ENCODE measurements around the gene ATRIP.

ATRIP gene

DNA sequence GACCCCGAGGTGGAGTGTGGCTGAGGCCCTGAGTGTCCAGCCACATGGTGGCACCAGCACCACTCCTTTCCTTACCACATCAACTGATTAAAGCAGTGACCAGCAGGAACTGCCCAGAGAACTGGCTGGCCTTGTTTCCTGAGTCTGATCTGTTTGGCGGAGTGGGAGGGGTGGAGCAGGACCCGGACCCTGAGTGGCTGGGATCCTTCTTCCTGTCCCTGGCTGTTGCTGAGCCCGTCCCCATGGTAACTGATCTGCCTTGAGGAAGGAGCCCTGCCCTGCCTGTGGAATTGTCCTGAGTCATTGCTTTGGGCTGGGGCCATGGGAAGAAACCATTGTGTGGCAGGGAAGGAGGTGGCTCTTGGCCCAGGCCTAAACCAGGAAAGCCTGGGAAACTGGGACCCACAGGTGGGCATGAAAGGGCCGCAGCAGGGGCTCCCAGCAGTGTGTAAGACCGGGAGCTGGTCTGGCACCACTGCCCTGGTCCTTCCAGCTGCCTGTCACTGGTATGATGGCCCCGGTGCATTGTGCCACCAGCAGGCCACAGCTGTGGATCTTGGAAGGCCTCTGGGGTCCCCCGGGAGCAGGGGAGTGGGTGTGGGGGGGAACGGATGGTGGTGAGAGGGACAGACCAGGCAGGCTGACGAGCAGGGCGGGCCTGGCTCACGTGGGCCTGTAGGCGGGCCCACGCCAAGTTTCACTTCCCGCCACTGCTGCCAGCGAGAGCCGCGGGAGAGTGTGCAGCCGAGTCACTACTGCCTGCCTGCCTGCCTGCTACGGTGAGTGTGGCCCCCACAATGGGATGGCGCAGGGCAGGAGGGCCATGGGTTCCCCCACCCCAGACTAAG lies 19.2 kb downstream of the ATRIP start:
- FAIRE-seq (peak; percentile 99), DNase-seq (ENCODE audit: insufficient read length, low spot score) (peak; percentile 94)
- TF ChIP-seq POU2F2 (IDR thresholded peaks at IDR 0.05; ENCODE audit: low read depth, low read length) (no peak), TAF1 (IDR thresholded peaks at IDR 0.05; ENCODE audit: low read depth, low read length) (peak; percentile 94), PAX5 (IDR thresholded peaks at IDR 0.05; ENCODE audit: insufficient read depth, low read length, severe bottlenecking) (peak; percentile 17), POLR2AphosphoS5 (IDR thresholded peaks at IDR 0.05; ENCODE audit: low read depth, low read length) (peak; percentile 97), SPI1 (IDR thresholded peaks at IDR 0.05; ENCODE audit: low read depth, low read length) (peak; percentile 96), POLR2A (IDR thresholded peaks at IDR 0.05; ENCODE audit: low read depth, low read length) (peak; percentile 96)

DNA sequence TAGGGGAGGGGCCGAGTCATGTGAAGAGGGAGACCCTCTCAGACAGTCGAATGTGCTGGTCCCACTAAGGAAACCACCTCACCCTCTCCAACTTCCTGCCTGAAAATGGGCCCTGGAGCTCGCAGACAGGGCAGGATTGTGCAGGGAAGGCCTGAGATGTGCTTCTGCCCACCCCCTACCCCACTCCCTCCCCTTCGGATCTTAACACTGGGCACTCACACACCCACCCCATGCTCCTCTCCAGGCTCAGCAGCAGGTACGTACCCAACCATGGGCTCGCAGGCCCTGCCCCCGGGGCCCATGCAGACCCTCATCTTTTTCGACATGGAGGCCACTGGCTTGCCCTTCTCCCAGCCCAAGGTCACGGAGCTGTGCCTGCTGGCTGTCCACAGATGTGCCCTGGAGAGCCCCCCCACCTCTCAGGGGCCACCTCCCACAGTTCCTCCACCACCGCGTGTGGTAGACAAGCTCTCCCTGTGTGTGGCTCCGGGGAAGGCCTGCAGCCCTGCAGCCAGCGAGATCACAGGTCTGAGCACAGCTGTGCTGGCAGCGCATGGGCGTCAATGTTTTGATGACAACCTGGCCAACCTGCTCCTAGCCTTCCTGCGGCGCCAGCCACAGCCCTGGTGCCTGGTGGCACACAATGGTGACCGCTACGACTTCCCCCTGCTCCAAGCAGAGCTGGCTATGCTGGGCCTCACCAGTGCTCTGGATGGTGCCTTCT lies 20.0 kb downstream of the ATRIP start:
- no peak for DNase-seq (ENCODE audit: insufficient read length, low spot score)
- FAIRE-seq: peak; percentile 87

DNA sequence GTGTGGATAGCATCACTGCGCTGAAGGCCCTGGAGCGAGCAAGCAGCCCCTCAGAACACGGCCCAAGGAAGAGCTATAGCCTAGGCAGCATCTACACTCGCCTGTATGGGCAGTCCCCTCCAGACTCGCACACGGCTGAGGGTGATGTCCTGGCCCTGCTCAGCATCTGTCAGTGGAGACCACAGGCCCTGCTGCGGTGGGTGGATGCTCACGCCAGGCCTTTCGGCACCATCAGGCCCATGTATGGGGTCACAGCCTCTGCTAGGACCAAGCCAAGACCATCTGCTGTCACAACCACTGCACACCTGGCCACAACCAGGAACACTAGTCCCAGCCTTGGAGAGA lies 20.5 kb downstream of the ATRIP start:
- FAIRE-seq (no peak), DNase-seq (ENCODE audit: insufficient read length, low spot score) (no peak)
- TF ChIP-seq POLR2AphosphoS5 (IDR thresholded peaks at IDR 0.05; ENCODE audit: low read depth, low read length) (no peak), POLR2A (IDR thresholded peaks at IDR 0.05; ENCODE audit: low read depth, low read length) (no peak), PAX5 (IDR thresholded peaks at IDR 0.05; ENCODE audit: insufficient read depth, low read length, severe bottlenecking) (no peak), POU2F2 (IDR thresholded peaks at IDR 0.05; ENCODE audit: low read depth, low read length) (no peak), SPI1 (IDR thresholded peaks at IDR 0.05; ENCODE audit: low read depth, low read length) (no peak), TAF1 (IDR thresholded peaks at IDR 0.05; ENCODE audit: low read depth, low read length) (no peak)

More for the DNA sequence above, 20.0 kb downstream of the ATRIP start:
- TF ChIP-seq TAF1 (IDR thresholded peaks at IDR 0.05; ENCODE audit: low read depth, low read length): no peak
- no peak for TF ChIP-seq SPI1 (IDR thresholded peaks at IDR 0.05; ENCODE audit: low read depth, low read length)
- TF ChIP-seq POU2F2 (IDR thresholded peaks at IDR 0.05; ENCODE audit: low read depth, low read length): peak; percentile 52; the same call in 1 of the 2 replicates
- no peak for TF ChIP-seq POLR2AphosphoS5 (IDR thresholded peaks at IDR 0.05; ENCODE audit: low read depth, low read length)
- peak; percentile 60; the same call in 1 of the 2 replicates for TF ChIP-seq POLR2A (IDR thresholded peaks at IDR 0.05; ENCODE audit: low read depth, low read length)

DNA sequence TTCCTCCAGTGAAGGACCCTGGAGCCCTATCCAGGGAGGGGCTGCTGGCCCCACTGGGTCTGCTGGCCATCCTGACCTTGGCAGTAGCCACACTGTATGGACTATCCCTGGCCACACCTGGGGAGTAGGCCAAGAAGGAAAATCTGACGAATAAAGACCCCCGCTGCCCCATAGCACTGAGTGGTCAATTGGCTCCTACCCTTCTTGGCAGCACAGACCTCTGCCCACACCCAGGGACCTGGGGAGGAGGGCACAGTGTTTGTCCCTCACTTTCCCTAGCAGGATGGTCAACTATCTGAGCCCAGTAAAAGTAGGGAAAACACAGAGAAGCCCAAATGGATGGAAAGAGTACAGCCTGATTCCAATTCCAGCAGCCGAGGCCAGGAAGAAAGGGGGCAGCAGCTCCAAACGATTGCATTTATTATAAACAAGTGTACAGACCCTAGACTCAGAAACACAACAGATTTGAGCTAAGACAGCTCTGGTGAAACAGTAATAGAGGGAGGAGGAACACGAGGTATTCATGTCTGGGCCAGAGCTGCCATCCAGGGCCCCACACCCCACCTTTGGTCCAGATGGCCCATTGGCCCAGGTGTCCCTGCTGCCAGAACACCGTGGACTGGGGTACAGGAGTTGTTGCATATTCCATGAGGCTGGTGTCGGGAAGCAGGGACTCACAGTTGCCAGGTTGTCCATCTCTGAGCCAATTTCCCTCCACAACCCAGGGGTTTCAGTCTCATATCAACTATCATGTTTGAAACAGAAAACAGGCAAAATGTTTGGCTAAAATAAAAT lies 21.1 kb downstream of the ATRIP start:
- no peak for TF ChIP-seq PAX5 (IDR thresholded peaks at IDR 0.05; ENCODE audit: insufficient read depth, low read length, severe bottlenecking)
- no peak for TF ChIP-seq POU2F2 (IDR thresholded peaks at IDR 0.05; ENCODE audit: low read depth, low read length)
- TF ChIP-seq POLR2AphosphoS5 (IDR thresholded peaks at IDR 0.05; ENCODE audit: low read depth, low read length): no peak
- no peak for TF ChIP-seq SPI1 (IDR thresholded peaks at IDR 0.05; ENCODE audit: low read depth, low read length)
- TF ChIP-seq TAF1 (IDR thresholded peaks at IDR 0.05; ENCODE audit: low read depth, low read length): no peak
- no peak for TF ChIP-seq POLR2A (IDR thresholded peaks at IDR 0.05; ENCODE audit: low read depth, low read length)
- FAIRE-seq (no peak), DNase-seq (ENCODE audit: insufficient read length, low spot score) (no peak)

DNA sequence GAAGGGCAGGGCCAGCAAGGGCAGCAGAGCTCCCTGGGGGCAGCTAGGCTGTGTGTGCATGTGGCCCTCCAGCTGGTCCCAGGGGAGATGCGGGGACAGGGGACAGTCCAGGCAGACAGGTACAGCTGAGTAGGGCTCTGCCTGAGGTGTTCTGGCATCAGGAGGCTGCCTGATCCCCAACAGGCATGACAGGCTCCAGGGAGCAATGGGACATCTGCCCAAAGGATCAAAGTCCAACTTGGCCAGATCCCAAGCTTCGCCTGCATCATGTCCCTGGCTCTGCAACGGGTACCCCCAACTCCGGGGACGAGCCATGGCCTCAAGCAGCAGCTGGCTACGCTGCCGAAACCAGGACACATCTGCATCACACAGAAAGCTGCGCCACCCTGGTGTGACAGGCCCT lies 21.8 kb downstream of the ATRIP start:
- FAIRE-seq (no peak), DNase-seq (ENCODE audit: insufficient read length, low spot score) (no peak)
- peak; percentile 20; the same call in 1 of the 2 replicates for TF ChIP-seq POLR2AphosphoS5 (IDR thresholded peaks at IDR 0.05; ENCODE audit: low read depth, low read length)
- TF ChIP-seq POLR2A (IDR thresholded peaks at IDR 0.05; ENCODE audit: low read depth, low read length): no peak; the same call in 1 of the 2 replicates

DNA sequence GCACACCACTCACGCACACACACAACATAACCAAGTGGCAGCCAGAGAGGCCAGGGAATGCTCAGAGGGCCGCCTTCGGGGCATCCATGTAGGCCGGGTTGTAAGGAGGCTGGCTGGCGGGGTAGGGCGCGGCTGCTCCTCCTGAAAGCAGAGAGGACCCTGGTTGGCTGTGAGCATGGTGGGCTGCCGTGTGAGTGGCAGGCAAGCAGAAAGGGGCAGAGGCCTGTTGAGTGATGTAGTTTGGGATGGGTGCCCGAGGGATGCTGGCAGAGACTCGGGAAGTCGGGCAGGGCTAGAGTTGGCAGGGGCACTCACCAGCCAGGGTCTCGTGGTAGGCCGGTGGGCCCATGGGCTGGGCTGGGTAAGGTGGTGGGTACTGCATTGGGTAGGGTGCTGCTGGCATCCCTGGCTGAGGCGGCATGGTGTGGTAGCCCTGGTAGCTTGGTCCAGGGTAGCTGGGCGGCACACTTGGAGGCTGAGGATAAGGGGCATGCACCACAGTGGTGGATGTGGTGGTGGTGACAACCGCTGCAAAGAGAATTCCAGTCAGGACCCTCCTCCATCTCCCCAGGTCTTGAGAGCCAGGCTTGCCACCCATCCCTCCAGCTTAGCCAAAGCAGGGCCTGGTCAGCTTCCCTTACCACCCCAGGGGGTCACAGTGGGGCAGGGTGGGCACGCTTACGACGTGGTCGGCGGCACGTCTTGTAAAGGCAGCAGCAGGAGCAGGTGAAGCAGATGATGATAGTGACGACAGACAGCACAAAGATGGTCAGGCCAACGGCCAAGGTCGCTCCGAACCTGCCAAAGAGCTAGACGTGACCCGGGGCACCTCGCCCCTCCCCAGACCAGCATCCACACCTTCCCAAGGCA lies 22.7 kb downstream of the ATRIP start:
- TF ChIP-seq POLR2AphosphoS5 (IDR thresholded peaks at IDR 0.05; ENCODE audit: low read depth, low read length): 0 out of 2 replicates have a peak, but pooled peaks have one; percentile 25
- no peak; the same call in none of the 2 replicates for TF ChIP-seq POLR2A (IDR thresholded peaks at IDR 0.05; ENCODE audit: low read depth, low read length)
- no peak for DNase-seq (ENCODE audit: insufficient read length, low spot score)
- FAIRE-seq: no peak

DNA sequence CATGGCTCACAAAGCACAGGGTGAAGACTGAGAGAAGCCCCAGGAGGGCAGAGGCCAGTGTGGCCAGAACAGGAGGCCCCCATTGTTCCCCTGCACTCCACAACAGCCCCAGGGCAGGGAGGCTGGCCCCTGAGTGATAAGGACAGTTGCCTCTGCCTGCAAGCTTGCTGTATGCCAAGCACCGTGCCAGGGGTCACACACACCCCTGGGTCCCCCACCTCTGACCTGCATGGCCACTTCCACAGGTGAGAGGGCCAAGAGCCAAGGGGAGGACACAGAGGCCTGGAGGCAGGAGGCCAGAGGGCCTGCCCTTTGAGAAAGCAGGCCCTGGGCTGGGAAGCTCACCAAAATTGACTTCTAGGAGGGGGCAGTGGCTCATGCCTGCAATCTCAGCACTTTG lies 23.7 kb downstream of the ATRIP start:
- TF ChIP-seq SPI1 (IDR thresholded peaks at IDR 0.05; ENCODE audit: low read depth, low read length) (no peak), POLR2A (IDR thresholded peaks at IDR 0.05; ENCODE audit: low read depth, low read length) (no peak), PAX5 (IDR thresholded peaks at IDR 0.05; ENCODE audit: insufficient read depth, low read length, severe bottlenecking) (no peak), TAF1 (IDR thresholded peaks at IDR 0.05; ENCODE audit: low read depth, low read length) (no peak), POLR2AphosphoS5 (IDR thresholded peaks at IDR 0.05; ENCODE audit: low read depth, low read length) (no peak), POU2F2 (IDR thresholded peaks at IDR 0.05; ENCODE audit: low read depth, low read length) (no peak)
- DNase-seq (ENCODE audit: insufficient read length, low spot score) (no peak), FAIRE-seq (no peak)

DNA sequence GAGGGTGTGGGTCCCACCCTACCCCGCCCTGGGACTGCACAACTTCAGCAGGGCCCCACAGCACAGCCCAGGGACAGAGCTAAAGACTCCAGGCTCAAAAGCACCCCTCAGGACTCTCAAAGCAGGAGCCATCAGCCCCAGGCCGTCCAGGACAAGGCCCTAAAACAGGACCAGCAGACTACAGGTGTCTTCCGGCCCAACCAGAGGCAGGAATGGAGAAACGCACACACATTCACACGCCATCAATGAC lies 26.1 kb downstream of the ATRIP start:
- FAIRE-seq: no peak
- no peak for TF ChIP-seq PAX5 (IDR thresholded peaks at IDR 0.05; ENCODE audit: insufficient read depth, low read length, severe bottlenecking)
- DNase-seq (ENCODE audit: insufficient read length, low spot score): no peak
